Measurements from ENCODE around the gene DOCK1.

The DOCK1 gene

DNA sequence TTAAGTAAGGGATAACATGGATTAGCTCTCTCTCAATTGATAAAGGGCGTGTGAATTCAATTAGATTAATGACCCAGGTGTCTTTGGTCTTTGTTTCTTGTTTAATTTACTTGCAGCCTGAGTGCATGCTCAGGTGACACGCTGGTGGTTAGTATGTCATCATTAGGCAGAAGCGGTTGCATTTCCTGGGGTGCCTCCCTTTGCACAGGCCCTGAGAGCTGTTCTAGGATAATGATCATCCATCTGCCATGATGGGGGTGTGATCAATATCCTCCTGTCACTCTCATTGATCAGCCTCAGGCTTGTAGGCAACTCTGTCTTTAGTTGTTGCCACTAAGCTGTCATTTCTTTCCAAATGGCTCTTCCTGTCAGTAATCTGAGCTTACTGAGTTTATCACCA, 544.3 kb downstream of the DOCK1 start:
- no peak for DNase-seq

- no peak for DNase-seq
Observed at GRCh38 chr10:127450644-127451043, 545.4 kb downstream of the DOCK1 start.

GRCh38 chr10:127451628-127452027, 546.4 kb downstream of the DOCK1 start:
- DNase-seq: no peak

GRCh38 chr10:127452568-127452967, 547.3 kb downstream of the DOCK1 start:
- no peak for DNase-seq

GRCh38 chr10:127453706-127454105, 548.5 kb downstream of the DOCK1 start:
- DNase-seq: no peak

DNA sequence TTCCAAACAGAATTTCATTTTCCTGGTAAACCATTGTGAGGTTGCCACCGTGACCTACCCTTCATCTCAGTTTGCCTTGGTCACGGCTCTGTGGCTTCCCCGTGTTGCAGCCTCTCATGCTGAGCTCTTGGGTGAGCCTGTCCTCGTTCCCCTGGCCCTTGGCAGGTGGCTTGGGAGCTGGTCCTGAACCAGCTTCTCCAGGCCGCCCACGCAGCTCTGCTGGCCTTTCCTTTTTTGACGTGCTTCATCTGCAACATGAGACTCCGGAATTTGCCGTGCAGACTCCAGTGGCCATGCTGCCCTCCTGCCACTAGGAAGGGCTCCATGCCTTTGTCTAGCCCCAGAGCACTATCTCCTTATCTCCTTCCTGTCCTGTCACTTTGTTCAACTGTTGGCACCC, 550.9 kb downstream of the DOCK1 start:
- no peak for DNase-seq

DNA sequence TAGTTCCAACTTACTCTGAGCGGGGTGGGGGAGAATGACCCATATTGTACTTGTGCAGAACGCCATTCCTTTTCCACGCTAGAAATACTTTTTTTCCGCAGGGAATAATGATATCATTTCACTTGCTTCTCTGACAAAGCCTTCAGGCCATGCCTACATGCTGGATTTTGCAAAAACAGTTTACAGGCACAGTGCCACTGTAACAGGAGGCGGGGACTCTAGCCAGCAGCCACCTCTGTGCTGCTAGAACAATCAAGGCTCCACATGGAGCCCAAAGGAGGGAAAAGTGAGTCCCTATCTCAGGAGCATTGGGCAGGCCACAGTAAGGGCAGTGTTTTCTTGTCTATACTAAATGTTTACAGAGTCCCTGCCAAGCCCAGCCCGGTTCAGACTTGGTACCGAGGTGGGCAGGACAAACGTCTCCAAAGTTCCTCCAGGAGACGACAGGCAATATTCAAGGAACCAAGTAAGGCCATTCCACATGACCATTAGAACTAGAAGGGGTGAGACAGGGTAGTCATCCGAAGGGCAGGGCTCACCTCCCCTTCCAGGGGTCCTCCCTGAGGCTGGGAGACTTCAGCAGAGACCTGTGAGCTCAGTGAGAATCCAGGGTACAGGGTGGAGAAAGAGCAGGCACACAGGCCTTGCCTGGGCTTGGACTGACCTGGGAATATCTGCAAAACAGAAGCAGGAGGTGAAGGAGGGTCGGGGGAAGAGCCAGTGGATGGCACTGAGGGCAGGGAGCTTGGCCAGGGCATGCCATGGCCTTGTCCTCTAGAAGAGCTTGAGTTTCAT, 553.0 kb downstream of the DOCK1 start:
- DNase-seq: no peak

DNA sequence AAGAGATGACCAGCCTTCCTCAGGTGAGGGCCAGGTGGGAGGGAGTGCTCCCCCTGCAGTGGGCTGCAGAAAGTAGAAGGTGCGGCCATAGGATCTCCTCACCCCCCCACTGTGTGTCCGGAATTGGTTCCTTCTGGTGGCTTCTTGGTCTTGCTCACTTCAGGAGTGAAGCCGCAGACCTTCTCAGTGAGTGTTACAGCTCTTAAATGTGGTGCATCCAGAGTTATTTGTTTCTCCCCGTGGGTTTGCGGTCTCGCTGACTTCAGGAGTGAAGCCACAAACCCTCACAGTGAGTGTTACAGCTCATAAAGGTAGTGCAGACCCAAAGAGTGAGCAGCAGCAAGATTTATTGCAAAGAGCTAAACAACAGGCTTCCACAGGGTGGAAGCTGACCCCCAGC, 553.6 kb downstream of the DOCK1 start:
- no peak for DNase-seq

GRCh38 chr10:127459918-127460317, 554.7 kb downstream of the DOCK1 start:
- no peak for DNase-seq

GRCh38 chr10:127462643-127463295, 557.5 kb downstream of the DOCK1 start:
- DNase-seq: peak; percentile 1

- DNase-seq: no peak
Observed at GRCh38 chr10:127463548-127463947, 558.3 kb downstream of the DOCK1 start.

DNA sequence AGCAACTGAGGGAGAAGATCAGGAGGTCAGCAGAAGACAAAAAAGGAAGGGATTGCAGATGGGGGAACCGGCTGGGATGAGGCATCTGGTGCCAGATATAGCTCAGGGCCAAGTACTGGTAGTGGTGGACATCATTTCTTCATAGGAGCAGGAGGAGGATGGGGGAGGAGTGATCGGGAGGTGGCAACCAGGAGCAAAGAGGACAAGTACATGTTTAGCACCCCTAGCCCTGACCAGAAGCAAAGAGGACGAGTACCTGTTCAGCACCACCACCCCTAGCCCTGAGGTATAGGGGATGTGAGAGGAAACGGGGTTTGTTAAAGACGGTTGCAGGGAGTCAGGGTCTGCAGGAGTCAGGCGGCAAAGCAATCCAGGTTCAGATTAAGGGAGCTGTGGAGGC, 559.3 kb downstream of the DOCK1 start:
- DNase-seq: no peak

DNA sequence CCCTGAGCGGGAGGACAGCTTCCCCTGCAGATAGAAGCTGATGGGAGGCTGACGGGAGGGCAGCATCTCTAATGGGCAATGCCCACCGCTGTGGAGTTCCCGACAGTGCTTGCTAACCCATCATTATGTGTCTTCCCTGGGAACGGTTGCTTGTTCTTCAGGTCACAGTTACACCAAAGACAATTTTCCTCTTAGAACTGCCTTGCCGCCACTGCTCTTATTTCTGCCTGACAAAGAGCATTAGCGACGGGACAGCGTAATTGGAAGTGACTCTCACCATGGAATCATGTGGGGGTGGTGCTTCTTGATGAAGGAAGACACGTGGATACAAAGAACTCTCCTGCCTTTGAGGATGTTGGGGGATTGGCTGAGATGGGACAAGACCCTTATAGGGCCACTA, 562.6 kb downstream of the DOCK1 start:
- no peak for DNase-seq

DNA sequence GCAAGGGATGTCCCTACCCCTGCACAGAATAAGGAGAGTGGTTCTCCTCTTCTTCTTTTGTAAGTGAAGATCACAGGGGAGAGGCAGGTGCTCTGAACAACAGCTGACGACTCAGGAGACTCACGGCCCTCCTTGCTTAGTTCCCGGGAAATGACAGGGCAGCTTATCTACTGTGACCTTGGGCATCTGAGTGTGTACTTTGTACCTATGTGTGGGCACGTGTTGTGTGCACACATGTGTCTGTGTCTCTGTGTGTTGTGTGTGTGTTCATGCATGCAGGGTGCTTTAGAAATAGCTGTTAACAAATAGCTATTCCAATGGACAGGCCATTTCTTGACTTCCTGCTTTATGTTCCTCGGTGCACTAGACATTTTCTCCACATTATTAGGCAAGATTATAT, 563.4 kb downstream of the DOCK1 start:
- DNase-seq: no peak

GRCh38 chr10:127470911-127471310, 565.7 kb downstream of the DOCK1 start:
- DNase-seq: peak; percentile 0

DNA sequence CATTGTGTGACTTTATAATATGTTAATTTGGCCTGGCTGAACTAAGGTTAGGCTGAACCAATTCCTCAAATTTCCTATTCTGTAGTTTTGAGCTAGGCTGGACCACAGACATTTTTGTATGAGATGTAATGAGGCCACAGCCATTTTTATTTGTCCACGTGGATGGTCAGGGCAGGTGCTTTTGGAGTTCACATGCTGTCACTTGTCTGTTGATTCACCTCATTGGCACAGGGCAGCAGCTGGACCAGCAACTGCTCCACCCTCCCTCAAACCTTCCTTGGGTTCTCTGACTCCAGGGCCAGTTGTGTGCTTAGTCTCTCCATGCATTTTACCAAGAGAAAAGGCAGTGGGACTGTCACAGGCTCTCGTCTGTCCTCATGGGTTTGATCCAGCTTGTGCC, 567.7 kb downstream of the DOCK1 start:
- DNase-seq: no peak

DNA sequence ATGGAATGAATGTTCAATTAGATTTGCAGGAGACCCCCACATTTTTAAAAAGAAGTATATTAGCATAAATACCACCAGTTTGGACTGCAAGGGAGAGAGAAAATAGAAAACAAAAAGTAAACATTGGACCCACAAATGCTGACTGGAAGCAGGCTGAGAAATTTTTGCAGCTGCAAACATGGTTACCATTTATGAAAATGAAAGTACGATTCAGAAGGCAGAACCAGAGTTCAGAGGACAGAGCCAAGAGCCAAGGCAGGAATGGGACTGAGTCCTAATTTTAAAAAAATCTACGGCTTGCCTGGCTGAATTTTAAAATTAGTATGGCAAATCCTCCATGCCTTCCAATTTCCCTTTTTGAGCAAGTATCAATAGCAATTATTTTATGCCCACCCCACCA, 569.3 kb downstream of the DOCK1 start:
- DNase-seq: no peak

DNA sequence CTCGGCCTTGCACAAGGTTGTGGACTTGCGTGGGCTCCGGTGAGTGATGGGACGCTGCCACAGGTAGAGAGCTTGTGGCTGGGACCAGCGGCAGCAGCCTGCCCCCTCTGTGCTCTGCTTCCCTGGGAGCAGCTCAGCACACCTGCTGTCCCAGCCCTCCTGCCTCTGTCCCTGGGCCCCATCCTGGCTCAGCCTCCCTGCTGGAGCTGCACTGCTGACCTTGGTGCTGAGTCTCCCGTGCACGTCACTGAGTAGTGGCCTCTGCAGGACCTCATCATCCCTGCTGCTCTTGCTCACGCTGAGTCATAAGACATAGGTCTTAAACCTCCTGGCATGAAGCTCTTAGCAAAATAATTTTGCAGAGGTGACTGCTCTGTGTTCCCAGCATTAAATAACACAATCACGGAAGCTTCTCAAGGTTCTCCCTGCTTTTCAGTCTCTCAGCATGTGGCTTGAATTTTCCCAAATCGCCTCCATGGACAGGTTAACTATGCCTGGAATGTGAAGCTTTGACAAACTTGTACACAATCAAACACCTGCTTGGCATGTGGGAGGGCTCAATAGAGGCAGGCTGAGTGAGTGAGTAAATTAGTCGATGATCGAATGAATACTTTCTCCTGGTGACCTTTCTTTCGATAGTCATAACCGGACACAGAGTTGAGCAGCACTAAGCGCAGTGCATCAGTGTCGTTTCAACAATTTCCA, 580.1 kb downstream of the DOCK1 start:
- DNase-seq: no peak

DNA sequence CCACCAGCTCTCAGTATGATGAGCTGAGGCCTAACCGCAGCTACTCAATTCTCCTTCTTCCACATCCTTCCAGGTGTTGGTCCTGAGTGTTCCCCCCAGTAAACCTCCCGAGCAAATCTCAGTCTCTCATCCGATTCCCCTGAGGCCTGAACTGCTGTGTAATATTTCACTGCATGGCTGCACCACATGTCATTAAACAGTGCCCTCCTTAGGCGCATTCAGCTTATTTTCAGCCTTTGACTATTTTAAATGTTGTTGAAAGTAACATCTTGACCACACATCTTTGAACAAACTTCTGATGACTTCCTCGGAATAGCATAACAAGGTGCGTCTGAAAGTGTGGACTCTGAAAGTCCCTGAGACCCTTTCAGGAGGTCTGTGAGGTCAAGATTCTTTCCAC, 581.1 kb downstream of the DOCK1 start:
- DNase-seq: peak; percentile 9

DNA sequence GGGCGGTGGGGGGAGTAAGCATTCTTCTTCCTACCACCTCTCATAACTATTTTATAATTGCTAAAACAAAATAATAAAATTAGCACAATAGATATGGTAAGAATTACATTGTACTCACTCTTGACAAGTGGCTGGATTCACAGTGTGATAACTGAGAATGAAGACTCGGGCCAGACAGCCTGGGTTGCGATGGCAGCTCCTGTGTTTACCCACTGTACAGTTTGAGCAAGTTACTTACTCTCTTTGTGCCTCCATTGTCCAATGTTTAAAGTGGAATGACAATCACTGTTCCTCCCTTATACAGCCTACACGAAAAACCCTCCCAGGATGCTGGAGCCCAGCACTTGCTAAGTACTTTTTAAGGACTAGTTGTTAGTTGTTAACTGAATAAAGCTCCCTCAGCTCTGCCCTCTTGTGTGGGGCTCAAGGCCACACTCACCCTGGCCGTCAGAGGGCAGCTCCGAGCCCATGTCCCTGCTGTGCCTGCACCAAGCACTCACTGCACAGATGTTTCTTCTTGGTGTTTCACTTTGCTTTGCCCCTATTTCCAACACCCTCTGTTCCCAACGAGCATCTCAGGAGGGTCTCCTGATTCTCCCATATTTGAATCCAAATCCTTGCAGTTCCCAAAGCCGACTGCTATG, 587.5 kb downstream of the DOCK1 start:
- no peak for DNase-seq

DNA sequence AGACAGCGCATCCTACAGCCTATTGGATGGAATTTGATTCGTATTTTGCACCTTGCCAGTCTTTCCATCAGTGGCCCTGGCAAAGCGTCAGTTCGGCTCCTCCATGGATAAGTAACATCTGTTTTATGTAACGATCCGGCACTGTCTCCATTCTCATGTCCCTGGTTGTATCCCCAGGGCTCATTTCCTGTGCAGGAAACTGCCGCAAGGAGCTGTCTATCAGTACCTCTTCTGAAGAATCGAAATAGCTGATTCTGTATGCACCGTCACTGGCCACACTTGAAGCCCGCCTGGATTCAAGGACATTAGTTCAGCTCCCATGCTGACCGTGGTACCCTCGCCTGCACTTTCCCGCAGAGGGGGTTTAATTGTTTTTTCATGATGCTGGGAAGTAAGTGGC, 590.8 kb downstream of the DOCK1 start:
- no peak for DNase-seq

GRCh38 chr10:127497685-127498084, 592.5 kb downstream of the DOCK1 start:
- no peak for DNase-seq

- DNase-seq: no peak
Observed at GRCh38 chr10:127498087-127498486, 592.9 kb downstream of the DOCK1 start.

GRCh38 chr10:127500127-127500526, 594.9 kb downstream of the DOCK1 start:
- DNase-seq: no peak
